Thymus (tissue), 11 donors: ENCODE results near the gene NXN. TPM values are rescaled to one million over a fixed set of nuclear protein-coding genes. Genes with fewer than 3 reads are reported as not detected.
"Not testable (repeated sequence)": the region's sequence is repeated elsewhere in the genome, so short reads cannot be mapped to it uniquely, and the experiment has no call there.

ENCODE experiments used
- DNase-seq, 9 donors: peaks; one replicate each; pipeline ENCODE4 v3.0.0-alpha.2; 2013; ENCODE audit warnings: low spot score in 9 of 9, low read depth in 6 of 9, missing footprints in 1 of 9
- H3K27ac ChIP-seq, 2 donors: one replicate each; pipeline ENCODE4 v1.5.1; 2013; ENCODE audit warnings: control low read depth in 1 of 2, low read depth in 1 of 2, low read length in 1 of 2, mild to moderate bottlenecking in 1 of 2, moderate library complexity in 1 of 2
- H3K27me3 ChIP-seq, 2 donors: one replicate each; pipeline ENCODE4 v1.5.1; 2013; ENCODE audit warnings: low read length in 1 of 2; ENCODE audit not compliant: control insufficient read depth in 2 of 2, insufficient read depth in 1 of 2
- H3K36me3 ChIP-seq, 2 donors: one replicate each; pipeline ENCODE4 v1.5.1; 2013; ENCODE audit warnings: low read length in 1 of 2, mild to moderate bottlenecking in 1 of 2, moderate library complexity in 1 of 2; ENCODE audit not compliant: control insufficient read depth in 2 of 2, insufficient read depth in 2 of 2
- H3K4me1 ChIP-seq, 2 donors: one replicate each; pipeline ENCODE4 v1.5.1; 2013; ENCODE audit warnings: low read length in 2 of 2; ENCODE audit not compliant: control insufficient read depth in 2 of 2, insufficient read depth in 2 of 2
- H3K4me3 ChIP-seq, 2 donors: one replicate each; pipeline ENCODE4 v1.5.1; 2013; ENCODE audit warnings: low read length in 2 of 2, control low read depth in 1 of 2, mild to moderate bottlenecking in 1 of 2
- H3K9me3 ChIP-seq, 2 donors: one replicate each; pipeline ENCODE4 v1.5.1; 2013; ENCODE audit warnings: low read length in 1 of 2, mild to moderate bottlenecking in 1 of 2; ENCODE audit not compliant: control insufficient read depth in 2 of 2, insufficient read depth in 1 of 2
- WGBS: extraction: QIAGEN DNeasy Blood & Tissue Kit; methylation state at CpG from one replicate; pipeline ENCODE4 v1.1.7; 2013; 5-methylcytosine and 5-hydroxymethylcytosine counted together
- polyA plus RNA-seq: library from polyadenylated mRNA; stranded (reverse); fragments of 200-250 nt; gene quantifications from one replicate; pipeline ENCODE4 v1.2.3, GENCODE V29; 2013
- total RNA-seq: library from RNA; stranded (reverse); fragments of 120-200 nt; gene quantifications from one replicate; pipeline ENCODE4 v1.2.4, GENCODE V29; 2013
- donor health status: healthy.

Gene NXN
- total and polyA plus RNA-seq, 2 donors = 16.8 to 25.7 TPM

GRCh38 chr17:836151-836550 is 143.4 kb downstream of the NXN start:
- H3K4me1 ChIP-seq = no peaks in the 10 kb centered on the region
- peak overlapping the region in 1 of 2 donors; percentile 70 for H3K27ac ChIP-seq
- DNase-seq = no peak
- H3K36me3 ChIP-seq = no peaks in the 10 kb centered on the region
- H3K9me3 ChIP-seq = peaks cover 0 to 7% of the 10 kb centered on the region in 2 donors
- H3K4me3 ChIP-seq = no peak overlapping the region
- WGBS = 96% methylated on average over 9 of the region's 9 CpGs
- H3K27me3 ChIP-seq = no peaks in the 10 kb centered on the region

DNA sequence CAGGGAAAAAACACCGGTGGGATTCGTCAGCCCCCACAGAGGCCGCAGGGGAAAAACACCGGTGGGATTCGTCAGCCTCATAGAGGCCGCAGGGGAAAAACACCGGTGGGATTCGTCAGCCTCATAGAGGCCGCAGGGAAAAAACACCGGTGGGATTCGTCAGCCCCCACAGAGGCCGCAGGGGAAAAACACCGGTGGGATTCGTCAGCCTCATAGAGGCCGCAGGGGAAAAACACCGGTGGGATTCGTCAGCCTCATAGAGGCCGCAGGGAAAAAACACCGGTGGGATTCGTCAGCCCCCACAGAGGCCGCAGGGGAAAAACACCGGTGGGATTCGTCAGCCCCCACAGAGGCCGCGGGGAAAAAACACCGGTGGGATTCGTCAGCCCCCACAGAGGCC is 143.9 kb downstream of the NXN start:
- not testable (repeated sequence) for H3K27me3 ChIP-seq, H3K27ac ChIP-seq, H3K9me3 ChIP-seq, H3K36me3 ChIP-seq, H3K4me3 ChIP-seq, DNase-seq, H3K4me1 ChIP-seq
- WGBS = 55% methylated on average over 2 of the region's 27 CpGs

GRCh38 chr17:835263-835662 is 144.3 kb downstream of the NXN start:
- Histone ChIP-seq H3K4me3 (no peak overlapping the region), H3K27me3 (no peaks in the 10 kb centered on the region), H3K9me3 (peaks cover 0 to 4% of the 10 kb centered on the region in 2 donors), H3K27ac (no peak overlapping the region), H3K36me3 (no peaks in the 10 kb centered on the region), H3K4me1 (no peaks in the 10 kb centered on the region)
- no peak for DNase-seq
- WGBS = 78% methylated on average over 9 of the region's 9 CpGs

- no peak for DNase-seq
- WGBS = 93% methylated on average over 6 of the region's 6 CpGs
- no peaks in the 10 kb centered on the region for H3K36me3 ChIP-seq
- no peaks in the 10 kb centered on the region for H3K4me1 ChIP-seq
- H3K4me3 ChIP-seq = no peak overlapping the region
- no peak overlapping the region for H3K27ac ChIP-seq
- peaks cover 0 to 6% of the 10 kb centered on the region in 2 donors for H3K9me3 ChIP-seq
- no peaks in the 10 kb centered on the region for H3K27me3 ChIP-seq
Observed at GRCh38 chr17:834136-834535, 145.4 kb downstream of the NXN start.

- no peak overlapping the region for H3K4me3 ChIP-seq
- H3K27ac ChIP-seq = no peak overlapping the region
- WGBS = 94% methylated on average over 7 of the region's 7 CpGs
- peaks cover 0 to 6% of the 10 kb centered on the region in 2 donors for H3K9me3 ChIP-seq
- no peaks in the 10 kb centered on the region for H3K27me3 ChIP-seq
- DNase-seq = no peak
- H3K36me3 ChIP-seq = no peaks in the 10 kb centered on the region
- no peaks in the 10 kb centered on the region for H3K4me1 ChIP-seq
Observed at GRCh38 chr17:830950-831349, 148.6 kb downstream of the NXN start.

DNA sequence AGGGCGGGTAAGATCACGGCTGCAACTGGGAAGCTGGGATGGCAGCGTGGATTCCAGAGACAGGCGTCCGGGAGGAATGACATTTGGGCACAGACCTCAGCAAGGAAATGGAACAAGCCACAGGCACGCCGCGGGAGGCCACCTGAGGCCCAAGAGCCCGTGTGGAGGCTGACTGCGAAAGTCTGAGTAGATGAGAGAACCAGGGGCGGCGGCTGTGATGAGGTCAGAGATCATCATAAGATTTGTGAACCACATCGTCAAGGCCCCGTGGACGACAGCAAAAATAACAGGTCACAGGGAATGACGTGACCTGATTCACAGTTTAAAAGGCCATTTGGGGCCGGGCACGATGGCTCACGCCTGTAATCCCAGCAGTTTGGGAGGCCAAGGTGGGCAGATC is 149.2 kb downstream of the NXN start:
- no peak overlapping the region for H3K4me3 ChIP-seq
- DNase-seq = no peak
- 85% methylated on average over 19 of the region's 19 CpGs for WGBS

GRCh38 chr17:829614-830013 is 150.0 kb downstream of the NXN start:
- WGBS = 70% methylated on average over 3 of the region's 3 CpGs

More for the DNA sequence above, 149.2 kb downstream of the NXN start:
- Histone ChIP-seq H3K9me3 (peaks cover 0 to 6% of the 10 kb centered on the region in 2 donors), H3K27ac (no peak overlapping the region), H3K36me3 (no peaks in the 10 kb centered on the region), H3K27me3 (no peaks in the 10 kb centered on the region), H3K4me1 (no peaks in the 10 kb centered on the region)

DNA sequence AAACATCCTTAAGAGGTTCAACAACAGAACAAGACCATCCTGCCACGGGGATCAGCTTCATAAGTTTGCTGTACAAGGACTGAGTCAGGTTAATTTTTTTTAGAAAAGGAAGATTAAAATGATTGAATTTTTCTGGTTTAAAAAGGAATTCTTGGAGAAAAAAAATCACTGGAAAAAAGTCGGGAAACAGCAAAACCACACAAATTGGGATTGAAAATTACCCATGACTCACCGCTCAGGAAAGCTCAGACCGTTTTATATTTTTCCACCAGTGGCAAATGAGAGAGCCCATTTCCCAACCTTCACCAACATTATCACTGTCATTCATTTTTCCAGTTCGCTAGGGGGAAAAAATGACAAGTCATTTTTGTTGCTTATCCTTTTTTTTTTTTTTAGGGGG is 150.8 kb downstream of the NXN start:
- no peak for DNase-seq
- no peaks in the 10 kb centered on the region for H3K36me3 ChIP-seq
- 82% methylated on average over 5 of the region's 5 CpGs for WGBS
- H3K4me3 ChIP-seq = no peak overlapping the region
- H3K9me3 ChIP-seq = peaks cover 0 to 6% of the 10 kb centered on the region in 2 donors
- no peaks in the 10 kb centered on the region for H3K4me1 ChIP-seq
- H3K27ac ChIP-seq = no peak overlapping the region
- no peaks in the 10 kb centered on the region for H3K27me3 ChIP-seq

More at GRCh38 chr17:829614-830013, 150.0 kb downstream of the NXN start:
- H3K9me3 ChIP-seq, H3K27me3 ChIP-seq, DNase-seq, H3K4me1 ChIP-seq, H3K36me3 ChIP-seq, H3K27ac ChIP-seq, H3K4me3 ChIP-seq: not testable (repeated sequence)

DNA sequence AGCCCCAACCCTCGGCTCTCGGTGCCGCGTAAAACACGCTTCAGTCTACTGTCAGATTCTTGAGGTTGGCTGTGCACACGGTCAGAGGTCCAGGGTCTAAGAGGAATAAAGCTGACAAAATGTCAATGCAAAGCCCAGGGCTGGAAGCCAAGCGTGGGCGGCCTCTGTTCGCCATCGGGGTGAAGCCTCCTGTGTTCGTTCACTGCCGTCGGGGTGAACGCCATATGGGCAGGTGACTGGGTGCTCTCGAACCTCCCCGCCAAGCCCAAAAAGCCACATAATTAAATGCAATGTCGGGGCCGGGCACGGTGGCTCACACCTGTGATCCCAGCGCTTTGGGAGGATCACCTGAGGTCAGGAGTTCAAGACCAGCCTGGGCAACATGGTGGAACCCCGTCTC is 152.8 kb downstream of the NXN start:
- Histone ChIP-seq H3K9me3 (peaks cover 0 to 6% of the 10 kb centered on the region in 2 donors), H3K27ac (no peak overlapping the region), H3K4me3 (no peak overlapping the region), H3K36me3 (no peaks in the 10 kb centered on the region), H3K4me1 (no peaks in the 10 kb centered on the region), H3K27me3 (no peaks in the 10 kb centered on the region)
- no peak for DNase-seq
- WGBS = 93% methylated on average over 21 of the region's 21 CpGs

DNA sequence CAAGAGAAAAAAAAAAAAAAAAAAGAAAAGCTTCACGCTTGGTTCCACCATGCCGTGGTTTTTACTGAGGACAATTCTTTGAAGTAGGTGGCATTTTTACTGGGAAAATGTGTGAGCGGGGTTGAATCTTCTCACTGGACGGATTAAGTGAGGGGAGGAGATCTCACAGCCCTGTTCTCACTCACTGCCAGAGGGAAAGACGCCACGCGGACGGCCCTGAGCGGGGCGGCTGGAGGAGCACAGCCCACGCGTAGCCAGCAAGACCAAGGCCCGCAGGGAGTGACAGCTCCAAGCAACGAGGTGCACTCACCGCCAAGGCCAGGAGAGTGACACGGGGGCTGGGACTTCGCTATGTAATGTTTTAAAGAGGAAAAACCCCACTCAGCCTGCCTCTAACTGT is 154.4 kb downstream of the NXN start:
- H3K9me3 ChIP-seq = peaks cover 0 to 1% of the 10 kb centered on the region in 2 donors
- no peak overlapping the region for H3K4me3 ChIP-seq
- no peaks in the 10 kb centered on the region for H3K4me1 ChIP-seq
- DNase-seq = no peak
- no peaks in the 10 kb centered on the region for H3K27me3 ChIP-seq
- no peak overlapping the region for H3K27ac ChIP-seq
- WGBS = 91% methylated on average over 17 of the region's 17 CpGs
- H3K36me3 ChIP-seq = no peaks in the 10 kb centered on the region
